Measurements from ENCODE around the gene YEATS4. TPM values are rescaled to one million over a fixed set of nuclear protein-coding genes. Genes with fewer than 3 reads are reported as not detected.

The YEATS4 gene
- total and polyA plus RNA-seq, 9 donors: 5.7 to 26.0 (median 12.5) TPM

DNA sequence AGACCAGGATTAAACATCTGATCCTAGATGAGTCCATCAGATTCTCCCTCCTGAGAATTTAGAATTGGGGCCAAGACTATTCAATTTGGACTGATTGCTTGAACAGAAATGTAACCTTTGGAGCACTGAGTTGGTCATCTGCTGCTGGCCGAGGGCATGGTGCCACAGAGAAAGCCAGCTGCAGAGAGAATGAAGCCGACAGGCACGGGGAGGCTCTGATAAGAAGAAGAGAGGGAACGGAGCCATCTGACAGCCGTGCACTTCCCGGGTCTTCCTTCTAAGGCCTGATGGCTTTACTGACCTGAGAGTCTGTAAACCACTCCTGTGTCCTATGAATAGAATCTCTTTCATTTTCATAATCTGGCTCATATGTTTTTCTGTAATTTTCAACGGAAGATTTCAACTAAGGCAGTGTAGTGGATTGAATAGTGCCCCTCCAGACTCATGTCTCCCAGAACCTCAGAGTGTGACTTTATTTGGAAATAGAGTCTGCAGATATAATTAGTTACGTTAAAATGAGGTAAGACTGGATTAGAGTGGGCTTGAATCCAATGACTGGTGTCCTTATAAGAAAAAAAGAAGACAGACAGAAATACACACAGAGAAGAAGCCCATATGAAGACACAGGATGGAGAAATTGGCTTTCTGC lies 71.5 kb downstream of the YEATS4 start:
- no peaks in the 10 kb centered on the region for H3K4me1 ChIP-seq (ENCODE audit: insufficient read depth)
- H3K4me3 ChIP-seq: no peak overlapping the region
- TF ChIP-seq EP300 (IDR thresholded peaks at IDR 0.05) (no peak), POLR2A (IDR thresholded peaks at IDR 0.05) (no peak)
- TF ChIP-seq, protein P1, sequence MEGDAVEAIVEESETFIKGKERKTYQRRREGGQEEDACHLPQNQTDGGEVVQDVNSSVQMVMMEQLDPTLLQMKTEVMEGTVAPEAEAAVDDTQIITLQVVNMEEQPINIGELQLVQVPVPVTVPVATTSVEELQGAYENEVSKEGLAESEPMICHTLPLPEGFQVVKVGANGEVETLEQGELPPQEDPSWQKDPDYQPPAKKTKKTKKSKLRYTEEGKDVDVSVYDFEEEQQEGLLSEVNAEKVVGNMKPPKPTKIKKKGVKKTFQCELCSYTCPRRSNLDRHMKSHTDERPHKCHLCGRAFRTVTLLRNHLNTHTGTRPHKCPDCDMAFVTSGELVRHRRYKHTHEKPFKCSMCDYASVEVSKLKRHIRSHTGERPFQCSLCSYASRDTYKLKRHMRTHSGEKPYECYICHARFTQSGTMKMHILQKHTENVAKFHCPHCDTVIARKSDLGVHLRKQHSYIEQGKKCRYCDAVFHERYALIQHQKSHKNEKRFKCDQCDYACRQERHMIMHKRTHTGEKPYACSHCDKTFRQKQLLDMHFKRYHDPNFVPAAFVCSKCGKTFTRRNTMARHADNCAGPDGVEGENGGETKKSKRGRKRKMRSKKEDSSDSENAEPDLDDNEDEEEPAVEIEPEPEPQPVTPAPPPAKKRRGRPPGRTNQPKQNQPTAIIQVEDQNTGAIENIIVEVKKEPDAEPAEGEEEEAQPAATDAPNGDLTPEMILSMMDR (IDR thresholded peaks at IDR 0.05): no peak
- H3K9me3 ChIP-seq: no peaks in the 10 kb centered on the region
- intact Hi-C loops (cut with DNase I): no loop called here
- H3K27me3 ChIP-seq: no peaks in the 10 kb centered on the region
- DNase-seq: no peak
- H3K36me3 ChIP-seq: no peaks in the 10 kb centered on the region
- H3K27ac ChIP-seq: no peak overlapping the region
- WGBS, 3 donors: 57 to 77% (median 64%) methylated on average over 8 of the region's 8 CpGs

DNA sequence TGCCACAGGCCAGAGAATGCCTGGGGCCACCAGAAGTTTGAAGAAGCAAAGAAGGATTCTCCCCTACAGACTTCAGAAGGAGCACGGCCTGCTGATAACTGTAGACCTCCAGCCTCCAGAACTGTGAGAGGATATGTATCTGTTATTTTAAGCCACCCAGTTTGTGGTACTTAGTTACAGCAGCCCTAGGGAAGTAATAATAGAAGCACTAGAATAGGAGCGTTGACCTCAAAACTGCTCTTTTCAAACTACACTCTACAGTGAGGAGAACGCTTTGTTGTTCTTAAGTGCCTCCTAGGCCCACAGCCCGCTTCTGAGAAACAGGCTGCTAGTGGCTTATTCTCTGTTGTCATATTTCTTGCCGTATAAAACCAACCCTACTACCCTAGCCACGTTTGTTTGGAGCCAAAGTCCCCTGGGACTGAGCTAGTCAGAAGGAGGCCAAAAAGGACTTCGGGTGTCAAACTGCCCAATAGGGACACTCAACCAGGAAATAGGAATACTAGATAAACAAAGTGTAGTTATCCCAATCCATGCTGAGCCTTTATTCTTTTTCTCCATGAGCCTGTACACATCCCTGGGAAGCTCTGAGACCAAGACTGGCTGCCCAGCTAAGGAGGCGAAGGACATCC lies 72.2 kb downstream of the YEATS4 start:
- H3K4me1 ChIP-seq (ENCODE audit: insufficient read depth): no peaks in the 10 kb centered on the region
- H3K4me3 ChIP-seq: no peak overlapping the region
- no peaks in the 10 kb centered on the region for H3K36me3 ChIP-seq
- 68 to 85% (median 81%) methylated on average over 8 of the region's 8 CpGs for WGBS, 3 donors
- no peaks in the 10 kb centered on the region for H3K9me3 ChIP-seq
- TF ChIP-seq, protein P1 (IDR thresholded peaks at IDR 0.05): no peak
- TF ChIP-seq POLR2A (IDR thresholded peaks at IDR 0.05) (no peak), EP300 (IDR thresholded peaks at IDR 0.05) (no peak)
- no peaks in the 10 kb centered on the region for H3K27me3 ChIP-seq
- DNase-seq: no peak
- H3K27ac ChIP-seq: no peak overlapping the region
- intact Hi-C loops (cut with DNase I): no loop called here

DNA sequence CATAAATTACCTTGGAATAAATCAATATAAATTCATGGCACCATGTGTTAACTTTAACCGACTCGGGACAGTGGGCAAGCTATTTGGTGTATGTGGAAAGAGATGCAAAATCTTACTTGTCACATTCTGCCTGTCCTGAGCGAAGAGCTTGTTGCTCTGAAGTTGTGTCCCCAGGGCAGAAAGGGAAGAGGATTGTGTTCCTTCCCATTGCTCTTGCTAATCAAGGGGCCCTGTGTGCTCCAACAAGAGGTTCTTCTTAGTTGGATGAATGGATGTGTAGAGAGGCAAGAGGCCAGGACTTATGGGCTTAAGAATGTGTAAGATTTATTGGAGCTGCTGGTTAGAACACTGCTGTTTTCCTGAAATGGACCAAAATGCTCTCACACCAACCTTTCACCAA lies 74.1 kb downstream of the YEATS4 start:
- Histone ChIP-seq H3K27ac (no peak overlapping the region), H3K9me3 (no peaks in the 10 kb centered on the region), H3K27me3 (no peaks in the 10 kb centered on the region), H3K4me3 (no peak overlapping the region), H3K4me1 (ENCODE audit: insufficient read depth) (no peaks in the 10 kb centered on the region), H3K36me3 (no peaks in the 10 kb centered on the region)
- no peak for DNase-seq
- intact Hi-C loops (cut with DNase I): no loop called here
- TF ChIP-seq EP300 (IDR thresholded peaks at IDR 0.05) (no peak), POLR2A (IDR thresholded peaks at IDR 0.05) (no peak)
- 96 to 99% (median 98%) methylated on average over 3 of the region's 3 CpGs for WGBS, 3 donors

DNA sequence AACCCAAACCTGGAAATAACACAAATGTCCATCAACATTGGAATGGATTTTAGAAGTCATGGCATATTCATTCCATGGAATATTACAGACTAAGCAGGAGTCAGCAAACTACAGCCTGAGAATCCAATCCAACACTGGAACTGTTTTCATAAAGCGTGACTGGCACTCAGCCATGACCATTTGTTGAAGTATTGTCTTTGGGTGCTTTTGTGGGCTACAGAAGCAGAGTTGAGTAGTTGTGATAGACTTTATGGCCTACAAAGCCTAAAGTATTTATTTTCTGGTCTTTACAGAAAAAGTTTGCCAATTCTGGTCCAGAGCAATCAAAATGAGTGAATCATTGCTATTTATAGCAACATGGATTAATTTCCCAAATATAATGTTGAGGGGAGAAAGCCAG lies 76.1 kb downstream of the YEATS4 start:
- no peak overlapping the region for H3K4me3 ChIP-seq
- 20 to 84% (median 76%) methylated on average over 1 of the region's 1 CpG for WGBS, 3 donors
- H3K4me1 ChIP-seq (ENCODE audit: insufficient read depth): no peaks in the 10 kb centered on the region
- H3K27me3 ChIP-seq: no peaks in the 10 kb centered on the region
- no peaks in the 10 kb centered on the region for H3K9me3 ChIP-seq
- no peak for TF ChIP-seq POLR2A (IDR thresholded peaks at IDR 0.05)
- TF ChIP-seq, protein P1 (IDR thresholded peaks at IDR 0.05): no peak
- no peak for TF ChIP-seq EP300 (IDR thresholded peaks at IDR 0.05)
- no peaks in the 10 kb centered on the region for H3K36me3 ChIP-seq
- DNase-seq: no peak
- intact Hi-C loops (cut with DNase I): no loop called here
- no peak overlapping the region for H3K27ac ChIP-seq

DNA sequence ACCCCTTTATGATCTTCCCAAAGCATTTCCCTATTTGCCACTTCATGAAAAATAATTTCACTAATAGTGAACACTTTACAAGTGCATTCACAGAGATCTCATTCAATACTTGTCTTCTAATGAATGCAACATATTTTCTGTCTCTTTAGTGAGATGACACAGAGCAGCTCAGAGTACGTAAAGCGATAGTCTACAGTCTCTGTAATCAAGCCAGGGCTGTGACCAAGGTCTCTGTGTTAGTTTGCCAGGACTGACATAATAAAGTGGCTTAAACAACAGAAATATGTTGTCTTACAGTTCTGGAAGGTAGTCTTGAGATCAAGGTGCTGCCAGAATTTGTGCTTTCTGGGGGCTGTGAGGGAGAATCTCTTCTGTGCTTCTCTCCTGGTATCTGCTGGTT lies 77.5 kb downstream of the YEATS4 start:
- no peak overlapping the region for H3K27ac ChIP-seq
- H3K27me3 ChIP-seq: no peaks in the 10 kb centered on the region
- WGBS, 3 donors: 63 to 91% (median 64%) methylated on average over 2 of the region's 2 CpGs
- no peak for DNase-seq
- H3K4me3 ChIP-seq: no peak overlapping the region
- intact Hi-C loops (cut with DNase I): no loop called here
- TF ChIP-seq, protein P1 (IDR thresholded peaks at IDR 0.05): no peak
- TF ChIP-seq POLR2A (IDR thresholded peaks at IDR 0.05): no peak
- TF ChIP-seq EP300 (IDR thresholded peaks at IDR 0.05): no peak
- no peaks in the 10 kb centered on the region for H3K9me3 ChIP-seq
- no peaks in the 10 kb centered on the region for H3K36me3 ChIP-seq
- H3K4me1 ChIP-seq (ENCODE audit: insufficient read depth): no peaks in the 10 kb centered on the region
